Heart left ventricle (tissue), 16 donors: Measurements from ENCODE around the gene MROH2B. TPM values are rescaled to one million over a fixed set of nuclear protein-coding genes. Genes with fewer than 3 reads are reported as not detected.

Experiments used
- ATAC-seq, 4 donors: fragments of 200-7000 bp; cut with Tn5 transposase; one replicate each; pipeline ENCODE4 v1.9.1; 2020 to 2022; ENCODE audit warnings: moderate library complexity in 4 of 4, mild to moderate bottlenecking in 3 of 4, moderate number of reproducible peaks in 1 of 4
- DNase-seq, 5 donors: peaks; one replicate each; pipeline ENCODE4 v3.0.0-alpha.2; 2020
- H3K27ac ChIP-seq, 12 donors: fragments of 200-600 bp; sonication (generic) in 4 of 12; one replicate each; pipeline versions ENCODE4 v1.5.0 to v1.8.0; 2016 to 2022; ENCODE audit warnings: mild to moderate bottlenecking in 2 of 12
- H3K27me3 ChIP-seq, 9 donors: fragments of 200-600 bp; sonication (generic) in 2 of 9; one replicate each; pipeline versions ENCODE4 v1.5.1 to v1.8.0; 2016 to 2022; ENCODE audit warnings: mild to moderate bottlenecking in 3 of 9
- H3K36me3 ChIP-seq, 9 donors: fragments of 200-600 bp; sonication (generic) in 2 of 9; one replicate each; pipeline versions ENCODE4 v1.5.0 to v1.8.0; 2018 to 2022; ENCODE audit warnings: mild to moderate bottlenecking in 2 of 9
- H3K4me1 ChIP-seq, 12 donors: fragments of 200-600 bp; sonication (generic) in 4 of 12; one replicate each; pipeline versions ENCODE4 v1.5.0 to v1.8.0; 2016 to 2022; ENCODE audit warnings: mild to moderate bottlenecking in 3 of 12
- H3K4me3 ChIP-seq, 12 donors: fragments of 200-600 bp; sonication (generic) in 4 of 12; one replicate each; pipeline versions ENCODE4 v1.5.0 to v1.8.0; 2017 to 2022; ENCODE audit warnings: mild to moderate bottlenecking in 9 of 12, moderate library complexity in 4 of 12
- H3K9me3 ChIP-seq, 12 donors: fragments of 200-600 bp; sonication (generic) in 4 of 12; one replicate each; pipeline versions ENCODE4 v1.5.0 to v1.8.0; 2016 to 2022; ENCODE audit warnings: mild to moderate bottlenecking in 1 of 12
- CTCF ChIP-seq, 12 donors: fragments of 200-600 bp; sonication (generic) in 4 of 12; IDR thresholded peaks; one replicate each; pipeline versions ENCODE4 v1.5.0 to v1.8.0; 2018 to 2022; ENCODE audit warnings: antibody characterized with exemption in 12 of 12, mild to moderate bottlenecking in 5 of 12
- POLR2A ChIP-seq, 2 donors: fragments of 450-650 bp; IDR thresholded peaks; one replicate each; pipeline ENCODE4 v1.6.1; 2017; ENCODE audit warnings: antibody characterized with exemption in 2 of 2, mild to moderate bottlenecking in 2 of 2, moderate library complexity in 2 of 2
- WGBS, 4 donors: extraction: QIAGEN DNeasy Blood & Tissue Kit in 2 of 4; methylation state at CpG; one replicate each; pipeline versions ENCODE4 v1.1.5 to v1.1.7; 2013 to 2018; 5-methylcytosine and 5-hydroxymethylcytosine counted together
- intact Hi-C, 10 donors: fragments of 100-400 bp; cut with DNase I; formaldehyde crosslinking; loops; one replicate each; pipeline versions ENCODE4 v1.11.1 to v1.14.2; 2022
- polyA plus RNA-seq, 2 donors: library from polyadenylated mRNA; stranded (reverse); fragments of 200-250 nt; gene quantifications; one replicate each; pipeline ENCODE4 v1.2.3, GENCODE V29; 2013
- total RNA-seq, 9 donors: library from RNA; depleted of rRNA in 2 of 9; stranded (reverse); fragments of >200 nt in 2 of 9; fragmentation: NEBNext Ultra II Directional in 3 of 9; extraction: Animal tissue kit (Norgen Biotek cat#: 25700) in 3 of 9; gene quantifications; one replicate each; pipeline versions ENCODE4 v1.1.0 to v1.2.4, GENCODE V29; 2016 to 2023
- donor health status: ischemic (EF 13 %, LVEDD 7.1; RV severe dilation, severe dysfunction).
- donor health status: healthy with polysubstance abuse.
- donor health status: DM: no; HTN: yes; CAD: no.
- donor health status: DM: no; HTN: no; CAD: no.
- donor health status: ischemic (EF 25% LVEDD 6.9; RV normal size, moderate dysfunction).
- donor health status: ischemic (EF 25% LVEDD 5.7; RV mildly dilated, moderate dysfunction).
- donor health status: healthy.
- donor health status: DM: yes; HTN: yes; CAD: no.
- donor health status: ischemic (EF 35%, LVEDD 5.7; RV mildly dilated, moderate dysfunction).
- donor health status: nonischemic (EF 11% LVEDD 7.7; RV severe dilation, severe dysfunction).
- donor health status: DM: yes; HTN: yes; CAD: no.
- donor health status: PGD.
- donor health status: ischemic (EF 29% LVEDD 5.4; RV normal size, mild dysfunction).
- donor health status: nonischemic (EF 23%, LVEDD 6.1; RV moderate dilation, normal function).

MROH2B gene
- total and polyA plus RNA-seq, 11 donors: not detected

GRCh38 chr5:41083306-41083705 lies 12.2 kb upstream of the MROH2B start:
- H3K4me3 ChIP-seq: no peak overlapping the region
- peaks cover 0 to 12% (median 0%) of the 10 kb centered on the region in 12 donors for H3K9me3 ChIP-seq
- no peak overlapping the region for H3K27ac ChIP-seq
- WGBS, 4 donors: 78 to 88% (median 85%) methylated on average over 7 of the region's 7 CpGs
- TF ChIP-seq POLR2A (IDR thresholded peaks at IDR 0.05): no peak
- TF ChIP-seq CTCF (IDR thresholded peaks at IDR 0.05): no peak
- no peaks in the 10 kb centered on the region for H3K27me3 ChIP-seq
- ATAC-seq (no peak), DNase-seq (no peak)
- intact Hi-C loops: no loop called here
- H3K36me3 ChIP-seq: no peaks in the 10 kb centered on the region
- peaks cover 0 to 4% (median 0%) of the 10 kb centered on the region in 12 donors for H3K4me1 ChIP-seq

DNA sequence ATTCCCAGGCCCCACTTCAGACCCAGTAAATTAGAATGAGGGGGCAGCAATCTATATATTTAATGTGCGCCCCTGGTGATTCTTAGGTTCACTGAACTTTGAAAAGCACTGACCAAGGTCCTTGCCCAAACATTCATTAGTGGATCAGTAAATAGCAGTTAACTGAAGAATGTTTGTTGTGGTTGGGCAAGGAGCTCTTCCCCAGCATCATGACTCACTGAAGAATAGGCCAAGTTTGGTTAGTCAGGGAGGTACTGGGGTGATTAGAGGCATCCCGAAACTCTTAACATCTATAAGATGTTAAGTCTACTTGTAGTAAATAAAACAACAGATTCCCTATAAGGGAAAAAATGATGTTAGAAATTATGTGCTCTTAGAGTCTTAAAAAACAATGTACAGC lies 833 bp upstream of the MROH2B start:
- H3K4me1 ChIP-seq: peaks cover 0 to 15% (median 0%) of the 10 kb centered on the region in 12 donors
- no peak for TF ChIP-seq CTCF (IDR thresholded peaks at IDR 0.05)
- TF ChIP-seq POLR2A (IDR thresholded peaks at IDR 0.05): no peak
- H3K36me3 ChIP-seq: no peaks in the 10 kb centered on the region
- ATAC-seq (no peak), DNase-seq (no peak)
- WGBS, 4 donors: 96 to 99% (median 97%) methylated on average over 2 of the region's 2 CpGs
- H3K27ac ChIP-seq: no peak overlapping the region
- no peak overlapping the region for H3K4me3 ChIP-seq
- H3K27me3 ChIP-seq: no peaks in the 10 kb centered on the region
- no peaks in the 10 kb centered on the region for H3K9me3 ChIP-seq
- intact Hi-C loops: no loop called here

GRCh38 chr5:41067714-41068568 lies 3.2 kb downstream of the MROH2B start:
- peaks cover 0 to 15% (median 0%) of the 10 kb centered on the region in 12 donors for H3K4me1 ChIP-seq
- WGBS, 4 donors: 55 to 66% (median 61%) methylated on average over 2 of the region's 2 CpGs
- H3K4me3 ChIP-seq: no peak overlapping the region
- no peaks in the 10 kb centered on the region for H3K36me3 ChIP-seq
- ATAC-seq (peak; percentile 67 to 84 (median 76)), DNase-seq (peak in 1 of 5 donors; percentile 16)
- H3K9me3 ChIP-seq: no peaks in the 10 kb centered on the region
- TF ChIP-seq POLR2A (IDR thresholded peaks at IDR 0.05): no peak
- no peak for TF ChIP-seq CTCF (IDR thresholded peaks at IDR 0.05)
- H3K27me3 ChIP-seq: no peaks in the 10 kb centered on the region
- intact Hi-C loops: no loop called here
- H3K27ac ChIP-seq: peak overlapping the region in 4 of 12 donors; percentile 23 to 54 (median 41)

DNA sequence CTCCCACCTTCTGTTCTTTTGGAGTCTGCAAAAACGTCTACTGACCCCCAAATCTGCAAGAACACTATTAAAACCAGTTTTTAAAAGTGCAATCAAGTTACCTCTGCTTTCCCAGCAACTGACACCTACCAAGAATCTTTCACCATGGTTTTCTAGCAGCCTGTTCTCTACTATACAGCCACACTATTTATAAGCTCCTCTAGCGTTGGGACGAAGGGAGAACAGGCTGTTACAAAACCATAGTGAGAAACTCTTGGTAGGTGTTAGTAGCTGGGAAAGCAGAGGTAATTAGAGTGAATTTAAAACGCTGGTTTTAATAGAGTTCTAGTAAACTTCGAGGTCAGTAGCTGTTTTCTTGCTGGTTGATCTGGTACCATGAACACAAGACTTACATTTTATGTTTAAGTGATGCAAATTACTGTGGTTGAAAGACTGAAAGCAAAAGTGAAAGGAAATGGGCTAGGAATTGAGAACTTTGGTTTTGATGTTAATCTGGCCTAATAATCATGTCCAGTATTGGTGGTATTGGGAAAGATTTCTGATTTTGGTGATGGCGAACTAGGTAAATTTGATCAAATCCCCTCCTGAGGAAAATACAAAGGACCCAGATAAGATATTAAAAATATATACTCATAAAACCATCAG lies 5.3 kb downstream of the MROH2B start:
- Histone ChIP-seq H3K36me3 (no peaks in the 10 kb centered on the region), H3K27me3 (no peaks in the 10 kb centered on the region), H3K4me1 (peaks cover 0 to 15% (median 0%) of the 10 kb centered on the region in 12 donors), H3K9me3 (no peaks in the 10 kb centered on the region), H3K4me3 (no peak overlapping the region), H3K27ac (no peak overlapping the region)
- intact Hi-C loops: no loop called here
- WGBS, 4 donors: 62 to 73% (median 63%) methylated on average over 6 of the region's 6 CpGs
- no peak for TF ChIP-seq POLR2A (IDR thresholded peaks at IDR 0.05)
- ATAC-seq (peak in 3 of 4 donors; percentile 52 to 65 (median 58)), DNase-seq (no peak)
